ENCODE results near the gene SIGLEC12. TPM values are rescaled to one million over a fixed set of nuclear protein-coding genes. Genes with fewer than 3 reads are reported as not detected.
A peak's percentile ranks its signal among the peaks of the same experiment; 100 is the strongest.

Gene SIGLEC12
- total RNA-seq, 1 experiment from 2014 or later, result not detected

DNA sequence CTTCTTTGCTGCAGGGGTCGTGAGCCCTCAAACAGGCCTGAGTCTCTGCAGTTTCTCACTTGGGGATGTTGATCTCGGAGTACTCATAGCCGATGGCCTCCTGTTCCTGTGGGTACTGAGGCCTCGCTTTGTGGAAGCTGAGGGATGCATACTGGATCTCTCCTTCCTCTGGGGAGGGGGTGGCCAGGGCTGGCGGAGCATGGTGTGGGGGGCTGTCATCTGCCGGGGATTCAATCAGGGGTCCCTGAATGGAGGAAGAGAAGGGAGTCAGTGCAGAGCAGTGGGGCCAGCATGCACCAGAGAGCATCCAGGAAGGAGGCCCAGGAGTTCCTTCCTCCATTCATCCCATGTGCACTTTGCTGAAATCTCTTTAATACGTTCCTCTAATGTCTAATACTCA, 10.0 kb downstream of the SIGLEC12 start:
- in situ Hi-C loops (cut with HindIII; ENCODE audit: low pct_unique_long_range_greater_than_20kb, low sequenced_read_pairs), result no loop called here
- DNase-seq (ENCODE audit: low read depth), result no peak

- in situ Hi-C loops (cut with HindIII; ENCODE audit: low pct_unique_long_range_greater_than_20kb, low sequenced_read_pairs), result no loop called here
- DNase-seq (ENCODE audit: low read depth), result no peak
Observed at GRCh38 chr19:51490676-51491075, 10.9 kb downstream of the SIGLEC12 start.

- no peak for DNase-seq (ENCODE audit: low read depth)
- in situ Hi-C loops (cut with HindIII; ENCODE audit: low pct_unique_long_range_greater_than_20kb, low sequenced_read_pairs), result no loop called here
Observed at GRCh38 chr19:51489113-51489512, 12.5 kb downstream of the SIGLEC12 start.

- DNase-seq (ENCODE audit: low read depth), result no peak
- in situ Hi-C loops (cut with HindIII; ENCODE audit: low pct_unique_long_range_greater_than_20kb, low sequenced_read_pairs), result no loop called here
Observed at GRCh38 chr19:51488491-51488890, 13.1 kb downstream of the SIGLEC12 start.

GRCh38 chr19:51485960-51486660, 15.5 kb downstream of the SIGLEC12 start:
- DNase-seq (ENCODE audit: low read depth), result no peak
- in situ Hi-C loops (cut with HindIII; ENCODE audit: low pct_unique_long_range_greater_than_20kb, low sequenced_read_pairs), result no loop called here

DNA sequence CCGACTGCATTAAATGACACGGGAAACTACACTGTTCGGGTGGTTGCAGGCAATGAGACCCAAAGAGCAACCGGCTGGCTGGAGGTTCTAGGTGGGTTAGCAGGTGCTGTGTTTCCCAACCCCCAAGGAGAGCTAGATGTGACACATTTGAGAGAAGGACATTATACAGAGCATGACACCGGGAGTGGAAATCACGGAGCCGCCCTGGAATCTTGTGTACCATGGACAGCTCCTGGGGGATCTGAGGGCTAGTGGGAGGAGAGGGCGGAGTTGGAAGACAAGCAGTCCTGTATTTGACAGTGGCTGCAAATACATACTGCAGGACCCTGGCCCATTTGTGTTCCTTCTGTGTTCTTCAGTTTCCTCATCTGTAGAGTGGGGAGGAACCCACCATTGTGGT, 21.0 kb downstream of the SIGLEC12 start:
- DNase-seq (ENCODE audit: low read depth), result peak; percentile 42
- in situ Hi-C loops (cut with HindIII; ENCODE audit: low pct_unique_long_range_greater_than_20kb, low sequenced_read_pairs), result no loop called here

- DNase-seq (ENCODE audit: low read depth), result no peak
- in situ Hi-C loops (cut with HindIII; ENCODE audit: low pct_unique_long_range_greater_than_20kb, low sequenced_read_pairs), result no loop called here
Observed at GRCh38 chr19:51479531-51480331, 21.9 kb downstream of the SIGLEC12 start.

DNA sequence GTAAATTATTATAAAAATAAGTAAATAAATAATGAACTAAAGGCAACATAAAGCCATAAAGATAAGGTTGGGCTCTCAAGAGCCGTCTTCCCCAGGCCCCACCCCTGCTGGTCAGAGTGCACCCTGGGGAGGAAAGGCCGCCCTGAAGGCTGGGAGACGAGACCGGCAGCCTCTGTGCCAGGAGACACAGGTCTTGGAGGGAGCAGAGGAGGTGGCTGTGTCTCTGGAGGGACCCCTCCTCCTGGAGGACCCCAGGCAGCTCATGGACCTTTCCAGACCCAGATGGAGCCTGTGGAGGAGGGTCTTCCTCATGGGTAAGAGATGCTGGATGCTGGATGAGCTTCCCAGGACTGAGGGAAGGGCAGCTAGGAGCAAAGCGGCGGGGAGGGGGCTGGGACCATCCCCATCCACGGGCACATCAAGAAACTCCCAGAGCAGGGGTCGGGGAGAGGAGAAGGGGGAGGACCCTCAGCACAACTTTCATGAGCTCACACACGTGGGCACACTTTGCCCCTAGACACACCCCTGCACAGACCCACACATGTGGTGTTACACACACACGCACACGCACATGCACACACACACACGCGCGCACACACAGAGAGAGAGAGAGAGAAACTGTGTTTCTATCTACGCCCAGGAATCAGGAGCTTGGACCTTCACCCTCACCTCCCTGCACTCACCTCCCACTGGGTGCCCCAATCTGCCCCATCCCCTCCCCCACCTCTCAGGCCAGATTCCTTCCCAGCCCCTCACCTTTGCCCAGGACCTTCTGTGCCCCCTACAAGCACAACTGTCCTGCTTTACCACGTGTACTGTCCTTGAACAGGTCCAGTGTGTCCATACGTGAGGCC, 23.0 kb downstream of the SIGLEC12 start, which contains the start of gene CEACAM18:
Gene CEACAM18 (plus strand): TSS at position 159 of the 854 bp plus-strand sequence.
- in situ Hi-C loops (cut with HindIII; ENCODE audit: low pct_unique_long_range_greater_than_20kb, low sequenced_read_pairs), result no loop called here
- no peak for DNase-seq (ENCODE audit: low read depth)

DNA sequence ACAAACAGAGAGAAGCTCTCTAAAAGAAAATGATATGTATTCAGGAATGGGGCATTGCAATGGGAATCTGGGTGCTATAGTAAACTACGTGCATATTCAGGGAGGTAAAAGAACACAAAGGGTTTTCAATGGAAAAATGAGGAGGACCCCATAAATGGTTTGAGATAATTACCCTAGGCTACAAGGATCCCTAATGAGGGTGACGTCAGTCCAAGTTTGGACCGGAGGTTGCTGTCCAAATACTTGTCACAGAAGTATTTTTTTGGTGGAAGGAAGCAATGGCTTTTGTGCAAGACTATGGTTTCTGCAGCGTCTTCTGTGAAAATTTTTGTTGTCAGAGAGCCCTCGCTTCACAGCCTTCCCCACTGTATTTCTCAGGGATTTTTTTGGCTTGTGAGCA, 24.3 kb downstream of the SIGLEC12 start:
- DNase-seq (ENCODE audit: low read depth), result no peak
- in situ Hi-C loops (cut with HindIII; ENCODE audit: low pct_unique_long_range_greater_than_20kb, low sequenced_read_pairs), result no loop called here

DNA sequence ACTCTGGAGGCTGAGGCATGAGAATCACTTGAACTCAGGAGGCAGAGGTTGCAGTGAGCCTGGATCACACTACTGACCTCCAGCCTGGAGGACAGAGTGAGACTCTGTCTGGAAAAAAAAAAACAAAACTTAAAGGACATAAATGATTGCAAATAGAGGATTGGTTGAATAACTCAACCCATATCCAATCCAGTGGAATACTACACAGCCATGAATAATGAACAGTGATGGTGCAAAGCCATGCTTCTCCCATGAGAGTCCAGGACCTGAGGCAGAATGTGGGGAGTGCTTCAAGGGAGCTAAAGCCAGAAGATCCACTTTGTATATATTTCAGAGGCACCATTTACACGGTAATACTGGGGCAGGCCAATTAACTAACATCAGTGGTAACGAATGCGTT, 25.4 kb downstream of the SIGLEC12 start:
- in situ Hi-C loops (cut with HindIII; ENCODE audit: low pct_unique_long_range_greater_than_20kb, low sequenced_read_pairs), result no loop called here
- no peak for DNase-seq (ENCODE audit: low read depth)

DNA sequence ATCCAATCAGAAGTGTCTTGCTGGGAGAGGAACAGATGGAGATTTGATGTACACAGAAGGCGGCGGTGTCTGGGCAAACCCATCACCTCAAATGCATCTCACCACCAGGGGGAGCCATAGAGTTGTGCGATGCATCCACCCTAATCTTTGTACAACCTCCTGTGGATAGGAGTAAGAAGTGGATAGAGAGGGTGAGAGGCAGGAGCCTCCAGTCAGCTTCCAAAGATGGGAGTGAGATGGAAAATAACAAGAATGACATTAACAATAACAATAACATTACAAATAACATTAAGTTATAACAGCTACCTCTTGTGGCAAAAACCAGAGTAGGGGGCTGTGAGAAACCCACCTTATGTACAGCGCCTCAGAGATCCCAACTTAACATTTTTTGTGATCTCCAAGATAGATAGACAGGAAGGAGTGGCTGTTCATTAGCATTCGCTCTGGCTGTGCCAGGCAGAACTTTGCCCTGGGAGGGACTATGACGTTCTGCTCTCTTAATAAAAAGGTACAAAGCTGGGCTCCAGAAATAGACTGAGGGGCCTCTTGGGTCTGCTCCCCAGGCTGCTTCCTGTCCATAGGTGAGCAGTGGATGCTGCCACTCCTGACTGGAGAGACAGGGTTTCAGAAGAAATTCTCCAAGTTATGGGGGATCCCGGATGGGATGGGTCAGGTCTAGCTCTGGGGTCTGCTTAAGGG, 28.4 kb downstream of the SIGLEC12 start:
- peak; percentile 40 for DNase-seq (ENCODE audit: low read depth)
- in situ Hi-C loops (cut with HindIII; ENCODE audit: low pct_unique_long_range_greater_than_20kb, low sequenced_read_pairs), result no loop called here

DNA sequence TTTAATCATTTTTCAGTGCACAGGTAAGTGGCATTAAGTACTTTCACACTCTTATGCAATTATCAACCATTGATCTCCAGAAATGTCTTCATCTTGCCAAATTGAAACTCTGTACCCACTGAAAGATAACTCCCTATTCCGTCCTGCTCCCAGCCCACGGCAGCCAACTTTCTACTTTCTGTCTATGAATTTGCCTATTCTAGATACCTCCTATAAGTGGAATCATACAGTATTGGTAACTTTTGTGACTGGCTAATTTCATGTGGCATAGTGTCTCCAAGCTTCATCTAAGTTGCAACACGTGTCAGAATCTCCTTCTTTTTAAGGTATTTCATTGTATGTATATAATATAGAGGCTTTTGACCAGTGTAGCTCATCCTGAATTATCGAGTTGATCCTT, 29.0 kb downstream of the SIGLEC12 start:
- no peak for DNase-seq (ENCODE audit: low read depth)
- in situ Hi-C loops (cut with HindIII; ENCODE audit: low pct_unique_long_range_greater_than_20kb, low sequenced_read_pairs), result no loop called here

DNA sequence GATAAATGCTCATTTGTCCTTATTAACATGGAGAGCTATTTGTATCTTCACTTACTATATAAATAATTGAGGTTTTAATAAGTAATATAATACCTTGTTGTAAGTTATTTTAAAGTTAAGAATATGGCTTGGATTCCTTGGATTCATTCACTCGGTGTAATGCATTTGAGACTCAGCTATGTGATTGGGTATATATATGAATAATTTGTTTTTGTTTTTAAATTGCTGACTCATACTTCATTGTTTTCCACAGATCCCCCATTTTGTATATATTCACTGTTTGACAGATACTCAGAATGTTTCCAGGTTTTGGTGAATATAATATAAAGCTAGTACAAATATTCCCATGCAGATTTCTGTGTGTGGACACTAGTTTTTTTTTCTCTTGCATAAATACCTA, 30.1 kb downstream of the SIGLEC12 start:
- no peak for DNase-seq (ENCODE audit: low read depth)
- in situ Hi-C loops (cut with HindIII; ENCODE audit: low pct_unique_long_range_greater_than_20kb, low sequenced_read_pairs), result no loop called here

GRCh38 chr19:51470966-51471365, 30.6 kb downstream of the SIGLEC12 start:
- DNase-seq (ENCODE audit: low read depth), result no peak
- in situ Hi-C loops (cut with HindIII; ENCODE audit: low pct_unique_long_range_greater_than_20kb, low sequenced_read_pairs), result no loop called here

DNA sequence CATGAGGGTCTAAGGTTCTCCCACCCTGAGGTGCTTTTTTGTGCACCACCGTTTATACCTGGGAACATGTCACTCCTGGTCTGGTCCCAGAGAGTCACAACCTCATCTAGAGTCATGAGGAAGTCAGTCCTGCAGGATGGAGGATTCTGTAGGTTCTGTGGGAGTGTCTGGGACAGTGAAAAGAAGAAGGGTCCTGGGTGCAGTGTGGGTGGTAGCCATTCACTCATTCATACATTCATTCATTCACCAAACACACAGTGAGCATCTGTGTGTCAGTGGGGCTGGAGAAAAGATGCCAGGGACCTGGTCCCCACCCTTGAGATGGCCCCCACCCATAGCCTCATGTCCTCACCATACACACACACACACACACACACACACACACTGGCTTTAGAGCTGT, 32.0 kb downstream of the SIGLEC12 start:
- in situ Hi-C loops (cut with HindIII; ENCODE audit: low pct_unique_long_range_greater_than_20kb, low sequenced_read_pairs), result no loop called here
- no peak for DNase-seq (ENCODE audit: low read depth)

- in situ Hi-C loops (cut with HindIII; ENCODE audit: low pct_unique_long_range_greater_than_20kb, low sequenced_read_pairs), result no loop called here
- no peak for DNase-seq (ENCODE audit: low read depth)
Observed at GRCh38 chr19:51469162-51469561, 32.4 kb downstream of the SIGLEC12 start.

DNA sequence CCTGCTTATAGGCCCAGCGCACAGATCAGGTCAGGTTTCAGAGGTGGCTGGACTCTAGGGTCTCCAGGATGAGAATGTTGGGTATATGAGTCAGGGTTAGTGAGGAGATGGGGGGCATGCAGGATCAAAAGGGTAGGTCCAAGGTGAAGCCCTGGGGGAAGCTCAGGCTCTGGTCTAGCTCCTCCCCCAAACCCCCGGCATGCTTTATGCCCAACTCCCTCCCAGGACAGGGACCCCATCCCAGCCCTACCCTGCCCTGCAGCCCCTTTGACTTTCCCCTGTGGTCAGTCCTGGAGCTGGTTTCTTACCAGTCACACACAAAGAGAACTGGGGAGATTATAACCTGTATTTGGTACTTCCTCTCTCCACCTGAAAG, 33.1 kb downstream of the SIGLEC12 start:
- in situ Hi-C loops (cut with HindIII; ENCODE audit: low pct_unique_long_range_greater_than_20kb, low sequenced_read_pairs), result no loop called here
- no peak for DNase-seq (ENCODE audit: low read depth)

DNA sequence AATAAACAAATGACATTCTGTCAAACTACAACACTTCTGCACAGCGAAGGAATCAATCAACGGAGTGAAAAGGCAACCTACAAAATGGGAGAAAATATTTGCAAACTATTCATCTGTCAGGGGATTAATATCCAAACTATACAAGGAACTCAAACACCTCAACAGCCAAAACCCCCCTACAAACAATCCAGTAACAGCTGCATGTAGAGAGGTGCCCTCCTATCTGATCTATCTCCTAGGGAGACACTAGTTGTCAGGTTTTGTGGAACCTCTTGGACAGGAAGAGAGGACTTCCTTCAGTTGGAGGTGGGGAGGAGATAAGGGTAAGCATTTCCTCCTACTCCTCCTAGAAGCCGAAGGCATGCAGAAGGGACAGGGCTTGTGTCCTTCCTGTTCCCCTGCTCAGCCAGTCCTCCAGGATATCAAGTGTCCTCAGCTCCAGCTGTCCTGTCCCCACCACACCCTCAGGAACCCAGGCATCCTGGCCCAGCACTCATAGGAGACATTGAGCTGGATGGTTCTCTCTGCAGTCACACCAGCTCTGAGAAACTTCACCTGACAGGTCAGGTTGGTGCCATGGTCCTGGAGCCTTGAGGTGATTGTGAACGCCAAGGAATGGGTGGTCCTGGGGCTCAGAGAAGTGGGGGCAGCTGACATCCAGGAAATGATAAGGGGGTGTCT, 33.6 kb downstream of the SIGLEC12 start:
- DNase-seq (ENCODE audit: low read depth), result no peak
- in situ Hi-C loops (cut with HindIII; ENCODE audit: low pct_unique_long_range_greater_than_20kb, low sequenced_read_pairs), result no loop called here
